Measurements from ENCODE around the gene ZNF219.

The ZNF219 gene

DNA sequence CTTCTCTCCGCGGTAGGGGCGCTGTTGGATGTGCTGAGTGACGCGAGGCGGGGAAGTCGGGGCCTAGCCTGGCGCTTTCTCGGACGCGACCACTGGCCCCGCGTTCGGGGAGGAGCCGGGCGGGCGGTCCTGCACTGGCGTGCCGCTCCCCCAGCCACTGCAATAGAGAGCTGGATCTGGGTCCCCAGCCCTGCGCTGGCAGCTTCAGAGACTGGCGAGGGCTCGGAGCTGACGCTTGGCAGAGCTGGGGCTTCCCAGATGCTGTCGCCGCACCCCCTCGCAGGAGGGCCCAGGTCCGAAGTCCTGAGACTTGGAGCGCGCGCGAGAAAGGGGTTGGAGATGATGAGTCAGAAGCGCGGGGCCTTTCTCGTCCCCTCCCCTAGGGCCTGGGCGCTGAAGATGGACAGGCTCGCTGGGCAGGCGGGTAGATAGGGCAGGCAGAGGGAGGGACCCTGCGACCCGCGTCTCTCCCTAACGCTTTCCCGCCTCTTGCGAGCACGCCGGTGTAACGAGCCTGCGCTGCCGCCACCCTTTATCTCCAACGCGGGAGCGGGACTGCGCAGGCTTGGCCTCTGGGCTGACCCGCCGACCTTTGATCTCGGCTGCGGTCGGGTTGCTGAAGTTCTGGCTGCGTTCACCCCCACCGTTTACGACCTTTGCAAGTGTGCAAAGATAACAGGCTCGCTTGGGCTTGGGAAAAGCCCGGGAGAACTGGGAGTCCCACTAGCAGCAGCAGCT, 5.4 kb upstream of the ZNF219 start:
- DNase-seq (ENCODE audit: insufficient read length, low spot score), result peak; percentile 93
- FAIRE-seq, result peak; percentile 90
- peak; percentile 86 for TF ChIP-seq POLR2A (IDR thresholded peaks at IDR 0.05; ENCODE audit: low read depth, low read length)
- no peak for TF ChIP-seq POU2F2 (IDR thresholded peaks at IDR 0.05; ENCODE audit: low read depth, low read length)
- peak; percentile 95 for TF ChIP-seq POLR2AphosphoS5 (IDR thresholded peaks at IDR 0.05; ENCODE audit: low read depth, low read length)
- TF ChIP-seq SPI1 (IDR thresholded peaks at IDR 0.05; ENCODE audit: low read depth, low read length), result no peak
- TF ChIP-seq PAX5 (IDR thresholded peaks at IDR 0.05; ENCODE audit: insufficient read depth, low read length, severe bottlenecking), result no peak
- peak; percentile 57; the same call in 1 of the 2 replicates for TF ChIP-seq TAF1 (IDR thresholded peaks at IDR 0.05; ENCODE audit: low read depth, low read length)

DNA sequence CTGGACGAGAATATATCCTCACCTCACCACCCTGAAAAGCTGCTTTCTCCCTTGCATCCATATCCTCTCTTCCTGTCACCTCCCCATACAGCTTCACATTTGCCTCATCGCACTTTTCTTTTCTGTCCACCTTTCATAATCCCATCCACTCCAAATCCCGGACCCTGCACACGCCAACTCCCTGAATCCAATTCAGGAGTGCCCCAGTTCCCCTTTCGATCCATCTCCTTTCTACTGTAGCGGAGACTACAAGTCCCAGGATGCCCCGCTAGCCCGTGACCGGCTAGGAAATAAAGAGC, 4.9 kb upstream of the ZNF219 start:
- FAIRE-seq, result no peak

DNA sequence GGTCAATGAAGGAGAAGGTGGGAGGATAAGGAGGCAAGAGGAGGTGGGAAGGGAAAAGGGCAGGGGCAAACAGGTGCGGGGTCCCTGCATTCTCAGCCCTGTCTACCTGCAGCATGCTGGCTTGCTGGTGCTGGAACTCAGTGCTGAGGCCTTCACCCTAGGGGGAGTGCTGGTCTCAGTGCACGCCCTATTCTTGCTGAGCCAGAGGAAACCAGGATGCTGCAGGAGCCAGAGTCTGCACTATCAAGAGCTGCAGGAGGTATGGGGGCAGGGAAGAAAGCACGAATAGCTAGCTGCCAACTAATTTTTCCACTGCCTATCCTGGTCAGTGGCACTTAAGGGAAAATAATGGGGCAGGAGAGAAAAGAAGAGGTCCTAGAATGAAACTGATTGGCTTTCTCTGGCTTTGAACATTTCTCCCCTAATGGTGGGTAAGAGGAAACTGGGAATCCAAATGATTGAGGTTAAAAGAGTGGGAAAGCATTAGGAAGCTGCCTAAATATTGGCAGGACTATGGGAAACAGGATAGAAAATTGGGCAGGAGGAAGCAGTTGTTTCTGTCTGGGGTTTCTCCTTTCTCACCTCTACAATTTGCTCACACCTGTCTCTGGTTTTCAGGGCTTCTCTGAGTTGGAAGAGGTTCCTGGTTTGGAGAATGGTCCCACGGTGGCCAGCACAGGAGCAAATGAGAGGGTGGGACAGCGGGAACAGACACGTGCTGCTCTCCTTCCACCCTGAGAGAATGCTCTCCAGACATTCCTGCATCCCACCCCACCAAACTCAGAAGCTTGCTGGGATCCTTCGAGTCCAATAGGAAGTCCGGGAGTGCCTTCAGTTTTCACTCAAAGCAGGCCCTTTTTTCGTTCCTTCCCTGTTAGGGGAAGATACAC, 4.3 kb upstream of the ZNF219 start:
- TF ChIP-seq POU2F2 (IDR thresholded peaks at IDR 0.05; ENCODE audit: low read depth, low read length) (no peak), SPI1 (IDR thresholded peaks at IDR 0.05; ENCODE audit: low read depth, low read length) (no peak), PAX5 (IDR thresholded peaks at IDR 0.05; ENCODE audit: insufficient read depth, low read length, severe bottlenecking) (no peak), POLR2A (IDR thresholded peaks at IDR 0.05; ENCODE audit: low read depth, low read length) (no peak), TAF1 (IDR thresholded peaks at IDR 0.05; ENCODE audit: low read depth, low read length) (no peak), POLR2AphosphoS5 (IDR thresholded peaks at IDR 0.05; ENCODE audit: low read depth, low read length) (no peak)
- no peak for DNase-seq (ENCODE audit: insufficient read length, low spot score)
- no peak for FAIRE-seq

More for the DNA sequence above, 4.9 kb upstream of the ZNF219 start:
- TF ChIP-seq SPI1 (IDR thresholded peaks at IDR 0.05; ENCODE audit: low read depth, low read length), result peak; percentile 93
- TF ChIP-seq POLR2A (IDR thresholded peaks at IDR 0.05; ENCODE audit: low read depth, low read length), result no peak
- TF ChIP-seq POLR2AphosphoS5 (IDR thresholded peaks at IDR 0.05; ENCODE audit: low read depth, low read length), result no peak
- TF ChIP-seq TAF1 (IDR thresholded peaks at IDR 0.05; ENCODE audit: low read depth, low read length), result 0 out of 2 replicates have a peak, but pooled peaks have one; percentile 0
- DNase-seq (ENCODE audit: insufficient read length, low spot score), result no peak

DNA sequence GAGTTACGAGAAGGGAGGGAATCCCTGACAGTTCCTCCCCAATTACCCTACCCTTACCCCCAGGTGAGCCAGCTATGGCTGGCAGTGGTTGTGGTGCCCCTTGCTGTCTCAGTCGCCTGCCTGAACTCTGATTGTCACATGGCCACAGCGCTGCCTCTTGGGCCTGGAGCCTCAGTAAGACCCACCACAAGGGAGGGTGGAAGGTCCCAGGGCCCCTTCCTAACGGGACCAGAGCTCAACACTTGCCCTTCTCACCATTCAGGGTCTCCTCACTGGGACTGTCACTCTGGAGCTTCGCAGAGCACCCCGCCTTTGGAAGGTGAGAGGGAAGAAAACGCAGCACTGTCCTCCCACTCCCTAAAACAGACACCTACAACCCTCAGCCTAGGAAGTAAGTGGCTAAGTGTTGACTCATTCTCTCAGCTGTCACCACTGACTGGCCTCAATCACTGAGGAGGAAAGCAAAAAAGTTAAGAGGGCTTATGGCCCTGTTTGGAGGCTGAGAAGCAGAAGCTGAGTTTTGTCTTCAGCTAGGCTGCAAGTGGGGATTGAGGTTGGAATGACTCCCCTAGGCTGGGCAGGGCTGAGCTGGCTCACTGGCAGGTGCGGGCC, 3.5 kb upstream of the ZNF219 start:
- DNase-seq (ENCODE audit: insufficient read length, low spot score), result no peak
- TF ChIP-seq TAF1 (IDR thresholded peaks at IDR 0.05; ENCODE audit: low read depth, low read length), result no peak
- TF ChIP-seq POU2F2 (IDR thresholded peaks at IDR 0.05; ENCODE audit: low read depth, low read length), result no peak
- no peak for TF ChIP-seq SPI1 (IDR thresholded peaks at IDR 0.05; ENCODE audit: low read depth, low read length)
- TF ChIP-seq POLR2AphosphoS5 (IDR thresholded peaks at IDR 0.05; ENCODE audit: low read depth, low read length), result no peak
- TF ChIP-seq POLR2A (IDR thresholded peaks at IDR 0.05; ENCODE audit: low read depth, low read length), result no peak
- no peak for TF ChIP-seq PAX5 (IDR thresholded peaks at IDR 0.05; ENCODE audit: insufficient read depth, low read length, severe bottlenecking)

DNA sequence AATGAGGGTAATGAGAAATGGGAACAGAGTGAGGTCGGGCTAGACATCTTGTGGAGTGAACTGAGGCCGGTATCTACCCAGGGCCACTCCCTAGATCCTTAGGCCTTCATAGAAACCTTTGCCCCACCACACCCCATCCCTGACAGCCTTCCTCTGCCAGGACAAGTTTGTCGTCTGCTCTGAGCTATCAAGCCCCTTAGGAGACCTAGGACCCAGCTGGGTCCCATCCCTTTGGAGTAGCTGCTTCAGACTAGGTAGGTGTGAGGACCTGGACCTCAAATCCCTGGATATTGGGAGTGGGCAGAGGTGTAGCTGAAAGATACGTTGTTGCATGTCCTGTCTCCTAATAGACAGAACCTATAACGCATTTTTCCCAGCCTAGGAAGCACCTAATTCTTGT, 2.5 kb upstream of the ZNF219 start, which contains the start of gene TMEM253:
TMEM253 (plus strand) TSS at position 136 of the 400 bp plus-strand sequence. CDS start 278 bp downstream, outside the sequence.
- FAIRE-seq, result no peak

More for the DNA sequence above, 3.5 kb upstream of the ZNF219 start:
- FAIRE-seq, result no peak

GRCh38 chr14:21099596-21099985, 1.1 kb upstream of the ZNF219 start:
- no peak for TF ChIP-seq SPI1 (IDR thresholded peaks at IDR 0.05; ENCODE audit: low read depth, low read length)
- TF ChIP-seq POLR2AphosphoS5 (IDR thresholded peaks at IDR 0.05; ENCODE audit: low read depth, low read length), result no peak
- no peak for TF ChIP-seq POLR2A (IDR thresholded peaks at IDR 0.05; ENCODE audit: low read depth, low read length)
- no peak for TF ChIP-seq POU2F2 (IDR thresholded peaks at IDR 0.05; ENCODE audit: low read depth, low read length)
- no peak for TF ChIP-seq PAX5 (IDR thresholded peaks at IDR 0.05; ENCODE audit: insufficient read depth, low read length, severe bottlenecking)
- no peak for TF ChIP-seq TAF1 (IDR thresholded peaks at IDR 0.05; ENCODE audit: low read depth, low read length)
- FAIRE-seq (no peak), DNase-seq (ENCODE audit: insufficient read length, low spot score) (no peak)

More for the DNA sequence above, 2.5 kb upstream of the ZNF219 start, which contains the start of gene TMEM253:
- TF ChIP-seq SPI1 (IDR thresholded peaks at IDR 0.05; ENCODE audit: low read depth, low read length) (no peak), POLR2AphosphoS5 (IDR thresholded peaks at IDR 0.05; ENCODE audit: low read depth, low read length) (no peak), TAF1 (IDR thresholded peaks at IDR 0.05; ENCODE audit: low read depth, low read length) (no peak), POLR2A (IDR thresholded peaks at IDR 0.05; ENCODE audit: low read depth, low read length) (no peak), PAX5 (IDR thresholded peaks at IDR 0.05; ENCODE audit: insufficient read depth, low read length, severe bottlenecking) (no peak), POU2F2 (IDR thresholded peaks at IDR 0.05; ENCODE audit: low read depth, low read length) (no peak)
- DNase-seq (ENCODE audit: insufficient read length, low spot score), result no peak

DNA sequence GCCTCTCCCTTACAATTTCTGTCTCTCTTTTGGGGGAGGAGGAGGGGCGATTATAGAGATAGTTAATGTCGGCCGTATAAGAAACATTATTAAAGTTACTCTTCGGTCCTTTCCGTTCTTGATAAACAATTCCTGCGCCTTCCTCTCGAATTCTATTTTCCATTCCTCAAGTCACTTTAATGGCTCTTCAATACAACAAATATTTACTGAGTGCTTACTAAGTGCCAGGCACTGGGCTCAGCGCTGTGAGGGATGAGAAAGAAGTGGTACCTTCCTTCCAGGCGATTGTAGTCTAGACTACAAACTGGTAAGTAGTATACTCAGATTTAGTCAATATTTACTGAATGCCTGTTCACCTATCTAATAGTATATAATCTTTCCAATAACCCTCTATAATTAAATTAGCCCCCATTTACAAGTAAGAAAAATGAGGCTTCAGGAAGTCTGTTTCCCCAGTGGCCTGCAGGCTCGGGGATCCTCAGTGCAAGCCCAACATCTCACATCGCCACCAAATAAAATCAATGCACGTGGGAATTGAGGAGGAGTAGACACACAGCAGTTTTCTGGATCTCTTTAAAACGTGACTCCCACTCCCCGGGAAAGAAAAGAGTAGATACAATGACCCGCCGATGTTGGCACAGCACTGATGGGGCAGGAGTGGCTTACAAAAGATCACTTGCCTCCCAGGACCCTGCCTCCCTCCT, 589 bp upstream of the ZNF219 start:
- DNase-seq (ENCODE audit: insufficient read length, low spot score) (no peak), FAIRE-seq (no peak)
- TF ChIP-seq POU2F2 (IDR thresholded peaks at IDR 0.05; ENCODE audit: low read depth, low read length) (no peak), POLR2A (IDR thresholded peaks at IDR 0.05; ENCODE audit: low read depth, low read length) (no peak), POLR2AphosphoS5 (IDR thresholded peaks at IDR 0.05; ENCODE audit: low read depth, low read length) (no peak), SPI1 (IDR thresholded peaks at IDR 0.05; ENCODE audit: low read depth, low read length) (no peak), TAF1 (IDR thresholded peaks at IDR 0.05; ENCODE audit: low read depth, low read length) (no peak), PAX5 (IDR thresholded peaks at IDR 0.05; ENCODE audit: insufficient read depth, low read length, severe bottlenecking) (no peak)

DNA sequence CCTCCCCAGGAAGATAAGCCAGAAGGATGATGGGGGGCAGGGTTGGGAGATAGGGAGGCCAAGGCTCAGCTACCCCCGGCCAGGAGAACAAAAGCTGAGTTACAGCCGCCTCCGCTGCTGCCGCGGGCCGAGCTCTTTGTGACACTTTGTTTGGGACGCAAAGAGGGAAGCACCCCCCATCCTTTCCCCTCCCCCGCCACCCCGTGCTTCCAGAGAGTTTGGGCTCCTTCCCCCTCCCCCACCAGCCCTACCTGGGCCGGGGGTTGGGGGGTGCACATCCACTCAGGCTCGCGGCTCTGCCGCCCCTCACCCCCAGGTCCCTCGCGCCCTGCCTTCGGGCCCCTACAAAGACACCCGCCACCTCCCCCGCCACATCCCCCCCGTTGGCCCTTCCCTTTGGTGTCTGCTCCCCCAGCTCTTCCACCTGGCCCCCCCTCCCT, 799 bp downstream of the ZNF219 start:
- no peak for DNase-seq (ENCODE audit: insufficient read length, low spot score)
- TF ChIP-seq POLR2A (IDR thresholded peaks at IDR 0.05; ENCODE audit: low read depth, low read length) (no peak), TAF1 (IDR thresholded peaks at IDR 0.05; ENCODE audit: low read depth, low read length) (no peak), SPI1 (IDR thresholded peaks at IDR 0.05; ENCODE audit: low read depth, low read length) (no peak), POLR2AphosphoS5 (IDR thresholded peaks at IDR 0.05; ENCODE audit: low read depth, low read length) (no peak), PAX5 (IDR thresholded peaks at IDR 0.05; ENCODE audit: insufficient read depth, low read length, severe bottlenecking) (no peak), POU2F2 (IDR thresholded peaks at IDR 0.05; ENCODE audit: low read depth, low read length) (no peak)
- FAIRE-seq, result no peak
